ENCODE data around the gene DCXR. TPM values are rescaled to one million over a fixed set of nuclear protein-coding genes. Genes with fewer than 3 reads are reported as not detected.

DCXR gene
- total and polyA plus RNA-seq, 2 of the 13 experiments (the other 11 are each of a cell fraction or from before 2014, with no cell fraction given): 287 to 311 TPM

DNA sequence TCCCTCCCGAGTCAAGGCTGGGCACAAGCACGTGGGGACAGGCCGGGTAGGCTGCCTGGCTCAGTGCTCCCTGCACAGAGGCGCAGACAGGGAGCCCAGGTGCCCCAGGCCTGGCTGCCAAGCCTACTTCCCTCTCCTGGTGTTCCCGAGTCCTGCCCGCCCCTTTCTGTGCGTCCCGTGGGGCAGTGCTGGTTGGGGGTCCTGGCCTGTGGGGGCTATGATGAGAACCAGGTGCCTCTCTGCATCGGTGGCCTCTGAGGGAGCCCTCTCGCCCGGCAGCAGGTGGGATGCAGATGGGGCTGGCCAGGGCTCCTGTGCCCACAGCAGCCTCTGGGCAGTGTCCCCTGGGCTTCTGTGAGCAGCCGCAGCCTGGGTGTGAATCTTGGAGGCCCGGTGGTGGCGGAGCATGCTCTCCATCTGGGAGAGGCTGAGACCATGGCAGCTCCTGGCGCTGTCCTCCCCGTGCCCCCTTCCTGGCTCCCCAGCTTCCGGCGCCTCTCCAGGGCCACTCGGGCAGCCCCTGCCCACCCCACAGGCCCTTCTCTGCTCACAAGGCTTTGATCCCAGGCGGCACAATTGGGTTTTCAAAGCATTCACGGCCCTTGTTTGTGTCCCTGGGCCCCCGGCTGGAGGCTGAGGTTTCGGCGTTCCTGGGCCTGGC lies 22.1 kb downstream of the DCXR start (continued):
- TF ChIP-seq CBX5 (CRISPR knock-in tag; IDR thresholded peaks at IDR 0.05; ENCODE audit: borderline replicate concordance): no peak
- peak; percentile 58; the same call in 1 of the 2 replicates for TF ChIP-seq TP53 (CRISPR knock-in tag; conservative IDR thresholded peaks at IDR 0.05)
- TF ChIP-seq ZNF441 (CRISPR knock-in tag; IDR thresholded peaks at IDR 0.05; ENCODE audit: borderline replicate concordance): no peak
- TF ChIP-seq ZNF335 (CRISPR knock-in tag; IDR thresholded peaks at IDR 0.05): no peak
- no peak for TF ChIP-seq ZNF549 (CRISPR knock-in tag; IDR thresholded peaks at IDR 0.05)
- TF ChIP-seq KDM2A (CRISPR knock-in tag; IDR thresholded peaks at IDR 0.05; ENCODE audit: borderline replicate concordance, low read depth): peak; percentile 79; the same call in 1 of the 2 replicates
- TF ChIP-seq, protein P1, sequence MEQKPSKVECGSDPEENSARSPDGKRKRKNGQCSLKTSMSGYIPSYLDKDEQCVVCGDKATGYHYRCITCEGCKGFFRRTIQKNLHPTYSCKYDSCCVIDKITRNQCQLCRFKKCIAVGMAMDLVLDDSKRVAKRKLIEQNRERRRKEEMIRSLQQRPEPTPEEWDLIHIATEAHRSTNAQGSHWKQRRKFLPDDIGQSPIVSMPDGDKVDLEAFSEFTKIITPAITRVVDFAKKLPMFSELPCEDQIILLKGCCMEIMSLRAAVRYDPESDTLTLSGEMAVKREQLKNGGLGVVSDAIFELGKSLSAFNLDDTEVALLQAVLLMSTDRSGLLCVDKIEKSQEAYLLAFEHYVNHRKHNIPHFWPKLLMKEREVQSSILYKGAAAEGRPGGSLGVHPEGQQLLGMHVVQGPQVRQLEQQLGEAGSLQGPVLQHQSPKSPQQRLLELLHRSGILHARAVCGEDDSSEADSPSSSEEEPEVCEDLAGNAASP (CRISPR knock-in tag; IDR thresholded peaks at IDR 0.05; ENCODE audit: borderline replicate concordance): peak; percentile 77; the same call in 1 of the 2 replicates
- TF ChIP-seq DPF2 (CRISPR knock-in tag; IDR thresholded peaks at IDR 0.05; ENCODE audit: borderline replicate concordance, low read depth): peak; percentile 21; the same call in 1 of the 2 replicates
- TF ChIP-seq, protein P2, sequence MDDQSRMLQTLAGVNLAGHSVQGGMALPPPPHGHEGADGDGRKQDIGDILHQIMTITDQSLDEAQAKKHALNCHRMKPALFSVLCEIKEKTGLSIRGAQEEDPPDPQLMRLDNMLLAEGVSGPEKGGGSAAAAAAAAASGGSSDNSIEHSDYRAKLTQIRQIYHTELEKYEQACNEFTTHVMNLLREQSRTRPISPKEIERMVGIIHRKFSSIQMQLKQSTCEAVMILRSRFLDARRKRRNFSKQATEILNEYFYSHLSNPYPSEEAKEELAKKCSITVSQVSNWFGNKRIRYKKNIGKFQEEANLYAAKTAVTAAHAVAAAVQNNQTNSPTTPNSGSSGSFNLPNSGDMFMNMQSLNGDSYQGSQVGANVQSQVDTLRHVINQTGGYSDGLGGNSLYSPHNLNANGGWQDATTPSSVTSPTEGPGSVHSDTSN (CRISPR knock-in tag; IDR thresholded peaks at IDR 0.05; ENCODE audit: borderline replicate concordance): no peak
- TF ChIP-seq NR2F6 (IDR thresholded peaks at IDR 0.05): peak; percentile 71
- TF ChIP-seq NR2F6 (CRISPR knock-in tag; IDR thresholded peaks at IDR 0.05): peak; percentile 38; the same call in 1 of the 2 replicates
- TF ChIP-seq POLR2G (IDR thresholded peaks at IDR 0.05; ENCODE audit: low read depth, low read length): peak; percentile 16
- TF ChIP-seq, protein P3, sequence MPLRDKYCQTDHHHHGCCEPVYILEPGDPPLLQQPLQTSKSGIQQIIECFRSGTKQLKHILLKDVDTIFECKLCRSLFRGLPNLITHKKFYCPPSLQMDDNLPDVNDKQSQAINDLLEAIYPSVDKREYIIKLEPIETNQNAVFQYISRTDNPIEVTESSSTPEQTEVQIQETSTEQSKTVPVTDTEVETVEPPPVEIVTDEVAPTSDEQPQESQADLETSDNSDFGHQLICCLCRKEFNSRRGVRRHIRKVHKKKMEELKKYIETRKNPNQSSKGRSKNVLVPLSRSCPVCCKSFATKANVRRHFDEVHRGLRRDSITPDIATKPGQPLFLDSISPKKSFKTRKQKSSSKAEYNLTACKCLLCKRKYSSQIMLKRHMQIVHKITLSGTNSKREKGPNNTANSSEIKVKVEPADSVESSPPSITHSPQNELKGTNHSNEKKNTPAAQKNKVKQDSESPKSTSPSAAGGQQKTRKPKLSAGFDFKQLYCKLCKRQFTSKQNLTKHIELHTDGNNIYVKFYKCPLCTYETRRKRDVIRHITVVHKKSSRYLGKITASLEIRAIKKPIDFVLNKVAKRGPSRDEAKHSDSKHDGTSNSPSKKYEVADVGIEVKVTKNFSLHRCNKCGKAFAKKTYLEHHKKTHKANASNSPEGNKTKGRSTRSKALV (CRISPR knock-in tag; IDR thresholded peaks at IDR 0.05): no peak
- no peak for TF ChIP-seq ETV6 (CRISPR knock-in tag; conservative IDR thresholded peaks at IDR 0.05)
- peak; percentile 53 for TF ChIP-seq FOSL2 (CRISPR knock-in tag; IDR thresholded peaks at IDR 0.05)
- TF ChIP-seq FIP1L1 (IDR thresholded peaks at IDR 0.05; ENCODE audit: borderline replicate concordance, insufficient read depth, low read depth, low read length): peak; percentile 63; the same call in 1 of the 2 replicates
- no peak for TF ChIP-seq ZNF670 (CRISPR knock-in tag; IDR thresholded peaks at IDR 0.05; ENCODE audit: borderline replicate concordance)
- TF ChIP-seq ZNF737 (CRISPR knock-in tag; IDR thresholded peaks at IDR 0.05; ENCODE audit: borderline replicate concordance): no peak
- TF ChIP-seq, protein P4, sequence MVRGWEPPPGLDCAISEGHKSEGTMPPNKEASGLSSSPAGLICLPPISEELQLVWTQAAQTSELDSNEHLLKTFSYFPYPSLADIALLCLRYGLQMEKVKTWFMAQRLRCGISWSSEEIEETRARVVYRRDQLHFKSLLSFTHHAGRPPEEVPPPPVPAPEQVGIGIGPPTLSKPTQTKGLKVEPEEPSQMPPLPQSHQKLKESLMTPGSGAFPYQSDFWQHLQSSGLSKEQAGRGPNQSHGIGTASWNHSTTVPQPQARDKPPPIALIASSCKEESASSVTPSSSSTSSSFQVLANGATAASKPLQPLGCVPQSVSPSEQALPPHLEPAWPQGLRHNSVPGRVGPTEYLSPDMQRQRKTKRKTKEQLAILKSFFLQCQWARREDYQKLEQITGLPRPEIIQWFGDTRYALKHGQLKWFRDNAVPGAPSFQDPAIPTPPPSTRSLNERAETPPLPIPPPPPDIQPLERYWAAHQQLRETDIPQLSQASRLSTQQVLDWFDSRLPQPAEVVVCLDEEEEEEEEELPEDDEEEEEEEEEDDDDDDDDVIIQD (CRISPR knock-in tag; IDR thresholded peaks at IDR 0.05; ENCODE audit: low read depth): no peak
- TF ChIP-seq ARNTL (CRISPR knock-in tag; IDR thresholded peaks at IDR 0.05): no peak; the same call in 1 of the 2 replicates
